Glomerular visceral epithelial cell (primary cell): ENCODE results near the gene GPR148.

Source experiments
- DNase-seq: peaks from one replicate; pipeline ENCODE4 v3.0.0-alpha.2; 2016; ENCODE audit errors: extremely low spot score

Gene GPR148

DNA sequence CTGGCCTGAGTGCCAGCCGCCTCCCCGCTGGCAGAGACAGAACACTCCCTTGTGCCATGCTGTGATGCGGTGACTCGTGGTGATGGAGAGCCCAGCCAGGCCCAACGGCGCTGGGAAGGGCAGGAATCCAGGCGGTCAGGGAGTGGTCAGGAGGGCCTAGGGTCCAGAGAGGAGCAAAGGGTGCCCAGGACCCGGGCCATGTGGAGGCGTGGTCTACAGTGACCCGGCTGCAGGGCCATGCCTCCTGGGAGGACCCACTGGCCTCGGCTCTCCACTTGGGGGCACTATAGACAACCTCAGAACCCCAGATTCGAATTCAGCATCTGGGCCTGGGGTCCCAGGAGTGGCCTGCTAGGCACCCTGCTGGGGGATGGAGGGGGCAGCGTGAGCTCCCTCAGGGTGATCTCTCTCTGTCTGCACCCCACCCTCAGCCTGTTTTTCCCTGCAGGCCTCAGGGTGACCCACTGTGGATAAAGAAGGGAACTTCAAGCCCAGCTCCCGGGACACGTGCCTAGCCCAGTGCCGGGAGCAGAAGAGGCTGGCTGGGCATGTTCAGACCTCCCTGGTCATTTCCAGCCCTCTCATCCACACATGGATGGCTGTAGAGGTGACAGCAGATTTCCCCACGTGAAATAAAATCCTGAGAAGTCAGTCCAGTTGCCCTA, 39.5 kb downstream of the GPR148 start:
- no peak for DNase-seq

DNA sequence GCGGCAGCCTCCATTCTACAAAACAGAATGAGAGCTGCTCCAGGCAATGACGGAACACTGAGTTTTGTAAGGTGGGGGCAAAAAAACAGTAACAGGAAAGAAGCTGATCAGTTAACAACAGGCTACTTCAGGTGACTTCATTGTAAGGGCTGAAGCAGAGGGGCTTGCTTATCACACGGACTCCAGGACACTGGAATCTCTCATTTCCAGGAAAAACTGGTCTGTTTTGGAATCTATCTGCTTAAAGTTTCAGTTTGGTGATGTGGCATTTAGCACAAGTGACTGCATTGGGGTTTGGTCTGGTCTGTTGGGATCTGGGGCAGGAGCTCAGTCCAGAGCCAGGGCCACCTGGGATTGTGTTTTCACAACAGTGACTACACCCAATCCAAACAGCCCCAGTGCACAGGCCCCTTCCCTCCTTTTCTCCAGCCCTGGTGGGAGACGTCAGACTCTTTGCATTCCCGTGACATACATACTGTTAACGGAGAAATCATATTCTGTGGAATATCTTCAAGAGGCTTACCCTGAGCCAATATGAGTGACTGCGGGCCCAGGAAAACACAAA, 40.6 kb downstream of the GPR148 start:
- no peak for DNase-seq

DNA sequence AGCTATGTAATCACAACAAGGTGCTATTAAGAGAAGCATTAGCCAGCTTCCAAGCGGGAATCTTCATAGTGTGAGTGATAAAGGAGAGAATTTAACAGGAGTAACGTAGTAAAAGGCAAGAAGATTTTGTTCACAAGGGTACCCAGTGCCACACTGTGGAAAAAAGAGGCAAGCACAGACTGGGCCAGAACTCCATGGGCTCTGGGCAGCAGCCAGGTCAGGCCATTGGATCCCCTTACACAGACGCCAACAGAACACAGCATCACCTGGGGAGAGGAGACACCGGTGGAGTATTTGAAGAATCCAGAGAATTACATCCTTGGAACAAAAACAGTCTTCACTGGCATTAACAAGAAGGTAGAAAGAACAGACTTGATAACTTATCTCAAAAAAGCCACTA, 47.7 kb downstream of the GPR148 start:
- no peak for DNase-seq

- DNase-seq, result no peak
Measured at GRCh38 chr2:130778781-130779180, 49.9 kb downstream of the GPR148 start.
